Osteoblast (primary cell): ENCODE results near the gene C2orf42. TPM values are rescaled to one million over a fixed set of nuclear protein-coding genes. Genes with fewer than 3 reads are reported as not detected.
"Not testable (repeated sequence)": the region's sequence is repeated elsewhere in the genome, so short reads cannot be mapped to it uniquely, and the experiment has no call there.

Experiments
- DNase-seq: peaks from one replicate; pipeline ENCODE4 v3.0.0; 2011; ENCODE audit warnings: low spot score, mixed read lengths; ENCODE audit not compliant: insufficient read length; ENCODE audit errors: missing footprints
- H2AFZ ChIP-seq: 2 replicates; pipeline ENCODE4 v1.6.0; 2011; ENCODE audit warnings: mild to moderate bottlenecking, low read length
- H3K27ac ChIP-seq: 2 replicates; pipeline ENCODE4 v1.5.1; 2011; ENCODE audit warnings: mild to moderate bottlenecking, low read depth, low read length, moderate library complexity
- H3K27me3 ChIP-seq: 2 replicates; pipeline ENCODE4 v1.6.0; 2012; ENCODE audit warnings: mild to moderate bottlenecking, control low read depth, inconsistent platforms, low read length, moderate library complexity; ENCODE audit not compliant: insufficient read depth
- H3K36me3 ChIP-seq: 2 replicates; pipeline ENCODE4 v1.5.1; 2011; ENCODE audit warnings: mild to moderate bottlenecking, low read length, control low read depth, moderate library complexity; ENCODE audit not compliant: insufficient read depth
- H3K4me1 ChIP-seq: 2 replicates; pipeline ENCODE4 v1.5.1; 2011; ENCODE audit warnings: mild to moderate bottlenecking, low read length, control low read depth, moderate library complexity; ENCODE audit not compliant: insufficient read depth
- H3K4me2 ChIP-seq: 2 replicates; pipeline ENCODE4 v1.6.0; 2011; ENCODE audit warnings: mild to moderate bottlenecking, low read length; ENCODE audit not compliant: insufficient read depth
- H3K4me3 ChIP-seq: fragments of 200-600 bp; sonication (generic); 3 replicates; pipeline ENCODE4 v1.5.1; 2012; ENCODE audit warnings: mild to moderate bottlenecking, low read length, inconsistent platforms; ENCODE audit not compliant: insufficient read depth
- H3K79me2 ChIP-seq: 2 replicates; pipeline ENCODE4 v1.6.0; 2012; ENCODE audit warnings: mild to moderate bottlenecking, low read length, control low read depth, inconsistent platforms; ENCODE audit not compliant: insufficient read depth
- H3K9me3 ChIP-seq: 2 replicates; pipeline ENCODE4 v1.5.1; 2011; ENCODE audit warnings: low read depth, low read length, control low read depth
- H4K20me1 ChIP-seq: 2 replicates; pipeline ENCODE4 v1.6.0; 2012; ENCODE audit warnings: mild to moderate bottlenecking, low read length, control low read depth; ENCODE audit not compliant: insufficient read depth
- total RNA-seq: library from RNA; depleted of rRNA; stranded (reverse); fragments of >200 nt; gene quantifications from 2 replicates; pipeline ENCODE4 v1.2.3, GENCODE V29; 2012
- TF ChIP-seq, protein P1 (sequence below): IDR thresholded peaks from 2 replicates; pipeline ENCODE4 v1.5.1; 2011; ENCODE audit warnings: mild to moderate bottlenecking, low read depth, low read length, moderate library complexity; ENCODE audit errors: extremely low read depth

C2orf42 gene
- 24.5 and 25.0 TPM in 2 replicates for total RNA-seq

DNA sequence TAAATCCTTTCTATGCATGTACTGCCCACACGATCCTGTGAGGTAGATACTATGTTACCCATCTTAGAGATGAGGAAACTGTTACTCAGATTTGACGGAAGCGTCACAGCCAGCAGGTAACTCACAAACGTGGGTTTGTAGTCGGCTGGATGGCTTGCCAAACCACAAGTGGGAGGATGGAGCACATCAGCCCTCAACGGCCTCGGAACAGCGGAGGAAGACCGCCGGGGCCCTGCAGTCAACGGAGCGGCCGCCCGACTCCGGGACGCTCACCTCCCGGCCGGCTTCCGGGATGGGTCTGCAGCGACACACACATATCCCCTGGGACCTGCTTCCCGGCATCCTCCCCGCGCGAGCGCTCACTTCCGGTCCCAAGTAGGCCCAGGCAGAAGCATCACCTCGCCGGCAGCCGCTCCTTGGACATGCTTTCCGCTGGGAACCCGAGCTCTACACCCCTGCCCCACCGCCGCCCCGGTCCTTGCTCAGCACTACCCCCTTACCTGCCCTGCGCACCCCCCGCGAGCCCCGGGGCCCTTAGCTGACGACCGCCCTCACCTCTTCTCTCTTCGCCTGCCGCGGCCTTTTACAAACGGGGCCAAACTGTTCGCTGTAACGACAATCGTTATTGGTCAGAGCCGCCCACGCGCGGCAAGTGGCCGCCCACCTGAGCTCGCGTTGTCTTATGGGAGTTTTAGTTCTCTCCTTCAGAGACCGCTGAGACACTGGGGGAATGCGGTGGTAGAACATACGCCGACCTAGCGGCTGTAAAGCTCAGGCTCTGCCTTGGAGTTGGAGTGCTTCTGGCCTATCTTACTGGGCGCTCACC is at the start of gene C2orf42:
Gene C2orf42, minus strand, starts transcription at position 602 of the 826 bp plus-strand sequence. CDS start 9,034 bp downstream, outside the sequence.
- H4K20me1 ChIP-seq: no peaks in the 10 kb centered on the region
- TF ChIP-seq, protein P1, sequence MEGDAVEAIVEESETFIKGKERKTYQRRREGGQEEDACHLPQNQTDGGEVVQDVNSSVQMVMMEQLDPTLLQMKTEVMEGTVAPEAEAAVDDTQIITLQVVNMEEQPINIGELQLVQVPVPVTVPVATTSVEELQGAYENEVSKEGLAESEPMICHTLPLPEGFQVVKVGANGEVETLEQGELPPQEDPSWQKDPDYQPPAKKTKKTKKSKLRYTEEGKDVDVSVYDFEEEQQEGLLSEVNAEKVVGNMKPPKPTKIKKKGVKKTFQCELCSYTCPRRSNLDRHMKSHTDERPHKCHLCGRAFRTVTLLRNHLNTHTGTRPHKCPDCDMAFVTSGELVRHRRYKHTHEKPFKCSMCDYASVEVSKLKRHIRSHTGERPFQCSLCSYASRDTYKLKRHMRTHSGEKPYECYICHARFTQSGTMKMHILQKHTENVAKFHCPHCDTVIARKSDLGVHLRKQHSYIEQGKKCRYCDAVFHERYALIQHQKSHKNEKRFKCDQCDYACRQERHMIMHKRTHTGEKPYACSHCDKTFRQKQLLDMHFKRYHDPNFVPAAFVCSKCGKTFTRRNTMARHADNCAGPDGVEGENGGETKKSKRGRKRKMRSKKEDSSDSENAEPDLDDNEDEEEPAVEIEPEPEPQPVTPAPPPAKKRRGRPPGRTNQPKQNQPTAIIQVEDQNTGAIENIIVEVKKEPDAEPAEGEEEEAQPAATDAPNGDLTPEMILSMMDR: peak; percentile 9
- H3K4me1 ChIP-seq: no peaks in the 10 kb centered on the region
- H3K4me3 ChIP-seq: peak within 1 kb of the TSS; percentile 92
- peak within 1 kb of the TSS; percentile 94 for H2AFZ ChIP-seq
- peak; percentile 98 for DNase-seq
- no peaks in the 10 kb centered on the region for H3K9me3 ChIP-seq
- peaks cover 13% of the 10 kb centered on the region for H3K79me2 ChIP-seq
- no peaks in the 10 kb centered on the region for H3K36me3 ChIP-seq
- no peaks in the 10 kb centered on the region for H3K27me3 ChIP-seq
- peak within 1 kb of the TSS; percentile 79 for H3K4me2 ChIP-seq
- peak within 1 kb of the TSS; percentile 92 for H3K27ac ChIP-seq

DNA sequence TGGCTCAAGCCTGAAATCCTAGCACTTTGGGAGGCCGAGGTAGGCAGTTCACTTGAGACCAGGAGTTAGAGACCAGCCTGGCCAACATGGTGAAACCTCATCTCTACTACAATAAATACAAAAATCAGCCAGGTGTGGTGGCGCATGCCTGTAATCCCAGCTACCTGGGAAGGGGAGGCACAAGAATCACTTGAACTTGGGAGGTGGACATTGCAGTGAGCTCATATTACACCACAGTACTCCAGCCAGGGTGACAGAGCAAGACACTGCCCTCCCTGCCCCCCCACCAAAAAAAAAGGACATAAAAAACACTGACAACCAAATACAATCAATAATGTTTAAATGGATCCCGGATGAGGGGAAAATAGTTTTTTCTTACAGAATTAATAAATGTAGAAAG is 49.8 kb upstream of the C2orf42 start:
- Histone ChIP-seq H3K4me2 (no peak overlapping the region), H3K27ac (no peak overlapping the region), H4K20me1 (peaks cover 36% of the 10 kb centered on the region), H3K79me2 (peaks cover 97% of the 10 kb centered on the region), H3K4me1 (no peaks in the 10 kb centered on the region), H3K9me3 (no peaks in the 10 kb centered on the region), H3K27me3 (no peaks in the 10 kb centered on the region), H3K4me3 (no peak overlapping the region), H3K36me3 (peaks cover 9% of the 10 kb centered on the region), H2AFZ (no peak overlapping the region)
- DNase-seq: no peak
- TF ChIP-seq, protein P1: no peak

DNA sequence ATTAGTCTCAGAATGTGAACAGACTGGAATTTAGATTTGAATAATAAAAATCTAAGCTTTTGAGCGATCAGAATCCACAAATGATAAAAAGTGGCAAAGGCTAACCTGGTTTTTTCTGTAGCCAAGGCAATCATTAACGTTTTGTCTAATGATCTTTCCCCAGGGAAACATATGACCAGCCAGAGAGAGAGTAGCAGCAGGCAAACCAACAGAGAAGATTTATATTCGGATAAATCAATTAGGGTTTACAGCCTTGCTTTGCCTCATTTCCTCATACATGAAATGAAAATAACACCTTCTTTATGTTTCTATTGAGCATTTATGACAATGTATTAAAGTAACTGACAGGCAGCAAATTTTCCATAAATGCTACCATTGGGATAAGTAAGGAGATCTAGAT is 43.1 kb upstream of the C2orf42 start:
- peaks cover 3% of the 10 kb centered on the region for H4K20me1 ChIP-seq

DNA sequence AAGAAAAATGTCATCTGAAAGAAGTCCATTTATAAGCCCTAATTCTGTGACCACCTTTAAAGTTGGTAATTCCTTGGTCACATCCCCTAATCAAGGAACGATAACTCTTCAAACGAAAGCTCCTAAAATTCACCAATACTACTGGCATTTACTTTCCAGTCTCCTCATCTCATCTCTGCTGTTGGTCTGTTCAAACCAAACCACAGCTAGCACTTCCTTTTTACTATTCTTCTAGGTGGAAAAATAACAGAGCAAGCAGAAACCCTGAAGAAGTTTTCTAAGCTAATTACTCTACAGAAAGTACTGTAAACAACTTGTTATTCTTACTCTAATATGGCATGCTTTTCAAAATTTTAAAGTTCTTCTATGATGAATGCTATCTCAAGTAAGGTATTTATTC is 36.0 kb upstream of the C2orf42 start:
- H3K4me3 ChIP-seq: no peak overlapping the region
- H3K9me3 ChIP-seq: no peaks in the 10 kb centered on the region
- no peak for DNase-seq
- no peaks in the 10 kb centered on the region for H3K27me3 ChIP-seq
- H3K36me3 ChIP-seq: peaks cover 85% of the 10 kb centered on the region
- H4K20me1 ChIP-seq: no peaks in the 10 kb centered on the region
- no peak overlapping the region for H3K4me2 ChIP-seq
- TF ChIP-seq, protein P1: no peak
- peaks cover 11% of the 10 kb centered on the region for H3K79me2 ChIP-seq
- no peak overlapping the region for H3K27ac ChIP-seq
- H3K4me1 ChIP-seq: no peaks in the 10 kb centered on the region
- H2AFZ ChIP-seq: no peak overlapping the region

More for the DNA sequence above, 43.1 kb upstream of the C2orf42 start:
- H3K4me1 ChIP-seq: no peaks in the 10 kb centered on the region
- peaks cover 47% of the 10 kb centered on the region for H3K79me2 ChIP-seq
- no peak overlapping the region for H3K4me2 ChIP-seq
- no peak for DNase-seq
- no peaks in the 10 kb centered on the region for H3K9me3 ChIP-seq
- H3K36me3 ChIP-seq: peaks cover 54% of the 10 kb centered on the region
- no peak overlapping the region for H3K27ac ChIP-seq
- H2AFZ ChIP-seq: no peak overlapping the region
- no peak overlapping the region for H3K4me3 ChIP-seq
- TF ChIP-seq, protein P1: no peak
- no peaks in the 10 kb centered on the region for H3K27me3 ChIP-seq

GRCh38 chr2:70223305-70223704 is 32.5 kb upstream of the C2orf42 start:
- not testable (repeated sequence) for H4K20me1 ChIP-seq, H2AFZ ChIP-seq, H3K79me2 ChIP-seq, H3K9me3 ChIP-seq, DNase-seq, H3K4me3 ChIP-seq, H3K4me1 ChIP-seq, H3K4me2 ChIP-seq, H3K27me3 ChIP-seq, H3K27ac ChIP-seq
- peaks cover 85% of the 10 kb centered on the region for H3K36me3 ChIP-seq
